ENCODE measurements around the gene ATP6V1B1.
"Not testable (repeated sequence)": the region's sequence is repeated elsewhere in the genome, so short reads cannot be mapped to it uniquely, and the experiment has no call there.

ATP6V1B1 gene

DNA sequence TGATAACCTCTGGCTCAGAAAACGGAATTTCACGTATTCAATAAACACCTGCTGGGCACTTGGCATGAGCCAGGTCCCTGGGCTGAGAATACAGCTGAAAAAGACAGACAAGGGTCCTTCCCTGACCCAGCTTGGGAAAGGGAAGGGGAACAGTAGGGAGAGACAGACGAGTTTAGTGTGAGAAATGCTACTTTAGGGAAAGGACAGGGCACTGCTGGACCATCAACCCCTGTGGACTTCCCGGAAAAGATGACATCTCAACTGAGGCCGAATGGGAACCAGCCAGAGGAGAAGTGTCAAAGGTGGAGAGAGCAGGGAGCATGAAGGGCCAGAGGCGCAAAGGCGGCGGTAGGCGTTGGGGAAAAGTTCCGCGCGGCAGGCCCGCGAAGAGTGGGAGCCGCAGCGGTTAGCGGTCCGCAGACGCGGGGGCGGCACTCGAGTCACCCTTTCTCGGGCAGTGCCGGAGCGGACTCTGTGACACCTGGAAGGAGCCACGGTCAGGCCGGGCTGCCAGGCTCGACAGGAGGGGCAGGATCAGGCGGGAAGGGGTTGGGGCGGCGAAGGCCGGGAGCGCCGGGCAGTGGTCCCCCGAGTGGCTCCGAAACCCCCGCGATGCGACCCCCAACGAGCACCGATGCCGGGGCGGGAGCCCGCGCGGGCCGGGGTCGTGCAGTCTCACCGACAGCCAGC lies 58.5 kb downstream of the ATP6V1B1 start:
- peak; percentile 34 for DNase-seq

DNA sequence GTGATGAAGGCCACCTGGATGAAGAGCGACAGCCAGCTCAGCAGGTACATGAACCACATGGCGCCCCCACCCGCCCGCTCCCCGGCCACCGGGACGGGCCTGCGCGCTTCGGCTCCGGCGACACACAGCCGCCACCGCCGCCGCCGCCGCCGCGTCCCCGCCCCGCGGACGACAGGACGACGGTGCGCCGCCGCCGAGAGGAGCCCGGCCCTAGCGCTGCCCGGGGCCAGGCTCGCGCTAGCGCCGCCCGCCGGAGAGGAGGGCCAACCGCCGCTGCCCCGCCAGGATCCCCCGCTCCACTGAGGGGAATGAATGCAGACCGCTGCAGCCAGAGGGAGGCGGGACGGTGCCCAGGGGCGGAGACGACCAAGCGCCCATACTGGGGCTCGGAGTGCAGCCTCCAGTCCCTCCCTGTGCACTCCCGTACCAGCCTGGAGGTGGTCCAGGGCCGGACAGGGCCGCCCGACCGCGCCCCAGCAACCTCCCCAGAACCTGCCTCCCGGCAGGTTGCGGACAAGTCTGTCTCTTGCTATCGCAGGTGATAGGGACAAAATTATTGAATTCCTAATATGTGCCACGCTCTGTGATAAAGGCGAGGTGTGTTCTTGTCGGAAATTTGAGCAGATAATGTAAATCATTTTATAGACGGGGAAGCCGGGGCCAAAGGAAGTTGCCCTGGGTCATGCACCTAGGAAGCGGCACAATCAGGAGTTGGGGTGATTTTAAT lies 59.2 kb downstream of the ATP6V1B1 start, which contains the start of gene TEX261:
Gene TEX261 (minus strand): TSS at position 175 of the 727 bp plus-strand sequence. CDS start 116 bp downstream, at position 59.
- DNase-seq: peak; percentile 94

DNA sequence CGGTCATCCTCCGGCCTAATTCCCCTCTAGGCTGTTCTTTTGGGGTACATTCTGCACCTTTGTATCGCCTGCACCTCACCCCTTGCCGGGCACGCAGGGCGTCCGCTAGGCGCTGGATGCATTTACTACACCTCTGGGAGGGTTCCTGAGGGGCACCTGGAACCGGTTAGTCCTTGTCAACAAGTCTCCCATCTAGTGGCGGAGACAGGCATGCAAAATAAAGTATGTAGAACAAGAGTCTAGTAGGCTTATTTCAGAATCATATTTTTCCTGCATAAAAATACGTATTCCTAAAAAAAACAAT lies 59.7 kb downstream of the ATP6V1B1 start:
- peak; percentile 80 for DNase-seq

DNA sequence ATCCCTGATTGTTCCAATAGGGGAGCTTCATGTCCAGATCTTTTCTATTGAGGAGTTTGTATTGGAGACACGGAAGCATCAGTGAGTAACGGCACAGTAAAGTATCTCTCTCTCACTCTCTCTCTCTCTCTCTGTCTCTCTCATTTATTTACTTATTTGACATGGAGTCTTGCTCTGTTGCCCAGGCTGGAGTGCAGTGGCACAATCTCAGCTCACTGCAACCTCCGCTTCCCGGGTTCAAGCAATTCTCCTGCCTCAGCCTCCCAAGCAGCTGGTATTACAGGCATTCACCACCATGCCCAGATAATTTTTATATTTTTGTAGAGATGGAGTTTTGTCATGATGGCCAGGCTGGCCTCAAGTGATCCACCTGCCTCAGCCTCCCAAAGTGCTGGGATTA lies 63.2 kb downstream of the ATP6V1B1 start:
- DNase-seq: not testable (repeated sequence)

DNA sequence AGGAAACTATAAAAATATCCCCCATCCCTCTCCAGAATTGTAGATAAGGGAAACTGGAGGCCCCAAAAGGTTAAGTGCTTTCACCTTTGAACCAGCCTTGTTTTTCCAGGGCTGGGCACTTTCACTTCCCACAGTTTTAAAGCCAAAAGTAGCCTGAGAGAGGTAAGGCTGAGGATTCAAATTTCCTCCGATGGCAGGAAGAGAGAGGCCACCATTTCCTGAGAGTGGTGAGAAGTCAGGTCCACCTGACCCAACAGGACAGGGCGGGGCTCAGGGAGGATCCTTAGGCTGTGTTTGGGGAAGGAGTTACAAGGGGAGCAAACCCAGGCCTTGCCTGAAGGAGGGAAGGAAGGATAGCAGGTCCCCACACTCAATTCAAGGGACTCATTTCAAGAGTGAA lies 63.7 kb downstream of the ATP6V1B1 start:
- no peak for DNase-seq

DNA sequence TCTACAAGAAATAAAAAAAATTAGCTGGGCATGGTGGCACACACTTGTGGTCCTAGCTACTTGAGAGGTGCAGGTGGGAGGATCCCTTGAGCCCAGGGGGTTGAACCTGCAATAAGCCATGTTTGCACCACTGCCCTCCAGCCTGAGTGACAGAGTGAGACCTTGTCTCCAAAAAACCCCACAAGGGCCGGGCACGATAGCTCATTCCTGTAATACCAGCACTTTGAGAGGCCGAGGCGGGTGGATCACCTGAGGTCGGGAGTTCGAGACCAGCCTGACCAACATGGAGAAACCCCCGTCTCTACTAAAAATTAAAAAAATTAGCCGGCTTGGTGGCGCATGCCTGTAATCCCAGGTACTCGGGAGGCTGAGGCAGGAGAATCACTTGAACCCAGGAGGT lies 64.2 kb downstream of the ATP6V1B1 start:
- not testable (repeated sequence) for DNase-seq

DNA sequence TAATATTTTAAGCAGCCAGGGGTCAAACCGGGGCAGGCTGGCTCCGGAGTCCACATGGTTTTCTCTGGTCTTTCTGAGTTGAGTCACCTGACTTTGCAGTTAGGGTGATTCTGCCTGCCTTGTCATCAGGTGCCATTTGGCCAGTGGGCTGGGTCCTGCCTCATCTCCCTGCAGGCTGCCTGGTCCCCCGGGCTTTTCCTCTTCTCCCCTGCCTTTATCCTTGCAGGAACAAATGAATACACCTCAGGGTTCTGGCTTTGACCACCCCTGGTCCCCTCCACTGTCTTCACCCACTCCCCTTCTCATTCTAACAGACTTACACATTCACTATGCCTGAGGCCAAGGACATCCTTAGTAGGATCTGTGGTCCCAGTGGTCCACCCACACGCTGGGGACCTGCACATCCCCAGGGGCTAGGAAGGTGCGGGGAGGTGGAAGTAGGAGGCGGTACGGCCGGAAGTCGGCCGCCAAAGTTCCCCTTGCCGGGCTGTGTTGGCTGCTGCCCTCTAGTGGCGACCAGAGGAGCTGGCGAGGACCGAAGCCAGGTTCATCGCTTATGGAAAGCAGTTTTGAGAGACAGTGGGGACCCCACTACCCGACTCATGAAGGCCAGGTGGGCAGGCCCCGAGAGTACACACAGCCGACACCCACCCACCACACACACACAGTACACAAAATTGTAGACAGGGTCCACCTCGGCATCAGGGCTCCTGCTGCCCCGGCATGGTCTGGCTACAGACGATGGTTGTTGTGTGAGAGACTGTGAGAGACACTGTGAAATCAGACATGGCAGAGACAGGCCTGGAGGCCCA lies 65.3 kb downstream of the ATP6V1B1 start:
- peak; percentile 90 for DNase-seq

DNA sequence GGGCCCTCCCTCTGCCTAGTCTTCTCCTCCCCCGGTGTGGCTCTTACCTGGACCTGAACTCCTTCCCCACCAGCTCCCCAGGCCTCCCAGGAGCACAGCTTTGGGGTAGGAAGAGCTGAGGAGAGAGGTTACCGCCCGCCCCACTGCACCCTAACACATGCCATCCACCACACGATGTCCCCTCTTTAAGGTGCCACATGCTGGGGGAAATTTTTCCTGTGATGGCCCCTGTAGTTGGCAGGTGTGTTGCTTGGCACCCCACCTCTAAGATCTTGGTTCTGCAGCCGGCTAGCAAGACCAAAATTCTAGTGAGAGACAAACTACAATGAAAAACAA lies 65.9 kb downstream of the ATP6V1B1 start:
- DNase-seq: no peak

DNA sequence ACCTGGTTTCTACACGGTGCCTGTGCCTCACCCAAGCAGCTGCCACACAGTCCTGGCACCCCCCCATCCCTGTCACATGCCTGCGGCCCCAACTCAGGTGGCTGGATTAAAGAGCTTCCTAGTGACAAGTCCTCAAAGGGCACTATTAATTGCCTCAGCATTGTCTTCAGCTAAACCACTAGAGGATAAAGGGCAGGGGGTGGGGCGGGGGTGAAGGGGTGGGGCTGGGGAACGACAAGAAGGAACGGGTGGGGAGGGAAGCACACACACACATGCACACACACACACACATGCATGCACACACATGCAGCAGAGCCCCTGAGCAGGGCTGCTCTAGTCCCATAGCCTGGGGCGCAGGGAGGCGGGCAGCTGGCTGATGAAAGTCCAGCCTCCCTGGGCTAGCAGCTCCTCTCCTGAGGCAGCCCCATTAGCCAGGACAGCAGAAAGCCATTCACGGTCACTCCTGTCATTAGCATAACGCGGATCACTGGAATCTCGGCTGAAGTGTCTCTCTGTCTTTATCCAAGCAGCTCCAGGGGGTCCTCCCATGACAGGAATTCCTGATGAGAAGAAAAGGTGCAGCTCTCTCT lies 66.4 kb downstream of the ATP6V1B1 start:
- DNase-seq: no peak

DNA sequence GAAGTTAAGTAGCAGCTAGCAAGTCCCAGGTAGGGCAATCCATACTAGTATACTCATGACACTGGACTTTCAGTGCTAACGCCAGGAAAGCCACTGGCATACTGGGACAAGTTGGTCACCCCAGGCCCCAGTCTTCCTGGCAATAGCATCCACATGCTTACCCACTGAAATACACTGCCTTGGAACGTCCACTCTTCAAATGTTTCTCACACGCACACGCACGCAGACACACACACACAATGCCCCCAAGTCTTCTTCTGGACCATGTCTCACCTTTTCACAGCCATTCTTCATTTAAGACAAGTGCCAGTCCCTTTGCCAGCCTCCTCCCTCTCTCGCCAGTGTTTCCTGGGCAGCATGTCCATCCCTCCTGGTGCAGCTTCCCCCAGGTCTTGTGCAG lies 67.7 kb downstream of the ATP6V1B1 start:
- no peak for DNase-seq

DNA sequence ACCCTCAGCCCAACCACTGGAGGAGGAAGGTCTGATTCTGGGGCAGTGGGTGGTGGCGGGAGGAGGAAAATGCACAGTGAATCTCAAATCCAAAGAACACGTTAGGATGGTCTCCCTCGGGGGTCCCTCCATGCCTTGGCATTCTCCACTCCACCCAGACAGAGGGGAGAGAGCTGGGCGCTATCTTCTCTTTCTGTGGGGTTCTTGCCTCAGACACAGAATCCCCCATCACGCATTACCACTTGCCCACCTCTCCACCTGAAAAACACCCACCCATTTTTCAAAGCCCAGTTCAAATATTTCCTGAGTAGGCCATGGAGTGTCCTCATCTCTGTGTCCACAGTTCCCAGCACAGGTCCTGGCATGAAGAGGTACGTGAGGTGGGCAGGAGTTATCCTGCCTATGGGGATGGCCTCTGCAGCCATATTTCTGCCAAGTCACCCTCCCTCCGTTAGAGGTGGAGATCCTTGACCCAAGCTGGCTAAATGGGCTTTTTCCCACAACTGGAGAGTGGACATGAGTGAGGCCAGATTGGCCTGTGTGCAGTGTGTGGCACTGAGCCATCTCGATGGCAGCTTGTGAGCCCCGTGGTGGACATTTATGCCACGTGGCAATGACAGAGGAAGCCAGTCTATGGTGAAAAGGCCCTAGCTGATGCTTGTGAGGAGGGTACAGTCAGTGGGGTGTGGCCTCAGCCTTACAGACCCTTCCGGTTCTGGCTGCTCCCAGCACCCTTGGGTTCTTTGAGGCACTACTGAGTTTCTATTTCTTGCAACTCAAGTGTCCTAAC lies 68.5 kb downstream of the ATP6V1B1 start:
- no peak for DNase-seq

DNA sequence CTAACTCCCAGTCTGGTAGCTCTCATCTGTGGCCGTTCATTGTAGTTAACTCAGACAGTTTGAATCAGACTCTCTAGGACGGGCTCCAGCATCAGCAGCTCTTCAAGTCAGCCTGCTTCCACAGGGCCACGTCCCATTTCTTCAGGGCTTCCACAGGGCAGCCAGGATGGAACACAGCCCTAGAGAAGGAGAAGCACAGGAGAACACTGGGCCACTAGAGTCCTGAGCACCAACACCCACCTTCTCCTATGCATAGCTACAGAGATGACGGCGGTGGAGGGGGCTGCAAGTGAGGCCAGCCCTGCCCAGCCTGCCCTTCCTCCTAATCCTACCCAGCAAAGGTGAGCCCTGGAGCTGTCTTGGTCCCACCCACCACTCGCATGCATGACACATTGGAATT lies 69.2 kb downstream of the ATP6V1B1 start:
- DNase-seq: no peak

DNA sequence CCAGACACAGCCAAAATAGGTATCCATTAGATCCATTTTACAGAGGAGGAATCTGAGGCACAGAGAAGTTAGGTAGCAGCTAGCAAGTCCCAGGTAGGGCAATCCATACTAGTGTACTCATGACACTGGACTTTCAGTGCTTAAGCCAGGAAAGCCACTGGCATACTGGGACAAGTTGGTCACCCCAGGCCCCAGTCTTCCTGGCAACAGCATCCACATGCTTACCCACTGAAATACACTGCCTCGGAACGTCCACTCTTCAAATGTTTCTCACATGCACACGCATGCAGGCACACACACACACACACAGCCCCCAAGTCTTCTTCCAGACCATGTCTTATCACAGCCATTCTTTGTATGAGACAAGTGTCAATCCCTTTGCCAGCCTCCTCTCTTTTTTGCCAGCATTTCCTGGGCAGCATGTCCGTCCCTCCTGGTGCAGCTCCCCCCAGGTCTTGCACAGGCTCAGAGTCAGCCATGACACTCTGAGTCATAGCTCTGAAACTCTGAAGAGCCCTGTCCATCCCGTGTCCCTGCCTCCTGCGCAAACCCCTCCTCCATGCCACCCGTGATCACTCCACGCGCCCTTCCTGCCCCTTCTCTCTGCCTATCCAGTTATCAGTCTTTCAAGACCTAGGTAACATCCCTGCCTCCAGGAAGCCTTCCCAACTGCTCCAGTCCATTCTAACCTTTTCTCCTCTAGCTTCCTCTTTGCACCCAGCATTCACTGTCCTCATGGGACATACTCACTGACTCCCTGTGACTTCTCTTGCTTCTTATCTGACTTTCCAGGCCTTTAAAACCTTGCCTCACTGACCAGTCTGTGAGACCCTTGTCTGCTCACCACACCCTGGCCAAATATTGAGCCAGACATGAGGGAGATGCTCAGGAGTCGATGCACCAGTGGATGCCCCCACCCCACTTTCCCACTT lies 69.8 kb downstream of the ATP6V1B1 start:
- no peak for DNase-seq

DNA sequence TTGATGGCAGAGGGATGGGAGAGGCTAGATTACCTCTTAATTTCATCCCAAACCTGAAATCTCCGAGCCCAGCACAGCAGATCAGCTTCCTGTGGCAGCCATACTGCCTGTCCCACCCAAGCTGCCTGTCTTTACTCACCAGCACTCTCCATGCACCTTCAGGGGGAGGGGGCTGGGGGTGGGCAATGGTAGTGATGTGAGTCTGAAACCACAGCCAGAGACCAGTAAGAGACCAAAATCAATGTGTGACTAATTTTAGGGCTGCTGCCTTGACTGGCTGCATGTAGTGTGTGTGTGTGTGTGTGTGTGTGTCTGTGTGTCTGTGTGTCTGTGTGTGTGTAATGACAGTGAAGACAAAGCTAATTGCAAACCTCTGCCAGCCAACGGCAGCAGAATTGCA lies 70.6 kb downstream of the ATP6V1B1 start:
- no peak for DNase-seq

DNA sequence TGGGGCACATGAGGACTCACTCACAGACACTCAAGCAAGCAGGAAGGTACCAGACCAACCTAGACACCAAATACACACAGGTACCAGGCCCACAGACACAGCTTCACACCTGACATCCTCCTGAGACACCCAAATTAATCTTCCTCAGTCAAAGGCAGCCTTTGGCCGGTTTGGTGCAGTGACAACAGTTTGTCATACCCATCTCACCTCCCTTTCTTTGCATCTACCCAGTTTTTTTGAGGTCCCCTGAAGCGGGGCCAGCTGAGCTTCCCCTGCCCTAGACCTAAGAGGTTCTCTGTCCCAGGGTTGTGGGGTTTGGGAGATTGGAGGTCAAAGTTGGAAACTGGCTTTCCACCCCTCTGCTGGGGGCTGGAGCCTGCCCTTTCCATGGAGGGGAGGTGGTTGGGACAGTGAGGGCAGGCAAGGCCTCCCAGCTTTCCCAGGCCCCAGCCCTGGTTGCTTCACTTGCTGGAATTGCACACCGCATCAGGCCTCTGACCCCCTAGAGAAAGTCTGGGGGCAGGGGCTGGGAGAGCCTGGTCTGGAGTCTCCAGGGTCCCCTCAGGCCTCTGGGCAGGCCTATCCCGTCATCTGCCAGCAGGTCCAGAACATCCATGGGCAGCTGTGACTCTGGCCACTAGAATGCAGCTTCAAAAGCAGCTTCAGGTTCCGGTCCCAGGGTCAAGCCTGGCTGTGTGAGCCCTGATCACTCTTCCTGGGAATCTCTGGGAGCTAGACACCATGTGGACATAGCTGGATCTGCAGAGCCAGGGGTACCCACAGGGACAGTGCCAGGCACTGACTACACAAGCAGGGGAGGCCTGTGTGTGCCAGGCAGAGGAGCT lies 71.5 kb downstream of the ATP6V1B1 start:
- no peak for DNase-seq

DNA sequence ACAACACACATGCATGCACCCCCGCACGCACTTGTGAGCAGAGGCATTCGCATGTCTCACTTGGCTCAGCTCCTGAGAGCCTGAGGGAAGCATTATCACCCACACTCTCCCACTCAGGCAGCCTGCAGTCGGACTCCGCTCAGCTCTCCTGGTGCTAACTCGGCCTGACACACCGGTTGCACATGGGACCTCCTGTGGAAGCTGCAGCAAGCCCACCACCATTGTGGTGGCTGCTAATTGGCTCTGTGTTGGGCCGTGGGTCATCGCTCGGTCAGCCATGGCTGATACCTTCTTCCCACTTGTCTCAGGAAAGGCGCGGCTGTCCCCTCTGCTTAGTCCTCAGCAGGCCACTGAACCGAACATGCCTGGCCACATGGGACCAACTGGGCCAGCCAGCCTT lies 72.6 kb downstream of the ATP6V1B1 start:
- no peak for DNase-seq

DNA sequence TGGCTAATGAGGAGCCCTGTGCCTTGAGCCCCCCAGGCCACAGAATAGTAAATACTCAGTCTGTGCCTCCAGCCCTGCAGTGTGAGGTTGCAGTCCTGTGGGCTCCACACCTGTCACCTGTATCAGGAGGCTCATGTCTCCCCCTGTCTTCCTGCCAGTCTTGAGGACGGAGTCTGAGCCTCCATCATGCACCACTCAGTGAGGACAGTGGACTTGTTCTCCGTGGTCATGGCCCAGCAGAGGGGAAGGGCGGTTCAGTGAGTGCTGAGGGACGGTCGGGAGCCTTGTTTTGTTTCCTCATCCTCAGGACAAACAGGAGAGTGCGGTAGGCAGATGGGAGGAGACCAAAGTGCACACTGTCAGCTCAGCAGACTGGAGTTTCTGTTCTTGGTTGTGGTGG lies 76.1 kb downstream of the ATP6V1B1 start:
- DNase-seq: not testable (repeated sequence)

All from hematopoietic multipotent progenitor cell treated with erythropoietin and hydrocortisone succinate and interleukin-3 and kit ligand, for 6 days (in vitro differentiated cells).